GM18498 (cell line): ENCODE data around the gene RARB.

ENCODE experiments used
- ATAC-seq: cut with Tn5 transposase; IDR thresholded peaks from one replicate; pipeline ENCODE4 v1.9.1; 2021; ENCODE audit warnings: mild to moderate bottlenecking, moderate library complexity; ENCODE audit not compliant: unreplicated experiment

The RARB gene

GRCh38 chr3:25589783-25590258, 161.8 kb downstream of the RARB start:
- no peak for ATAC-seq

GRCh38 chr3:25592510-25592968, 164.5 kb downstream of the RARB start:
- ATAC-seq, result no peak

- no peak for ATAC-seq
Measured at GRCh38 chr3:25593001-25593400, 164.9 kb downstream of the RARB start.

GRCh38 chr3:25594007-25594502, 166.0 kb downstream of the RARB start:
- peak; percentile 57 for ATAC-seq

- ATAC-seq, result no peak
Measured at GRCh38 chr3:25597535-25598101, 169.6 kb downstream of the RARB start.

- no peak for ATAC-seq
Measured at GRCh38 chr3:25603703-25604102, 175.6 kb downstream of the RARB start.

GRCh38 chr3:25604107-25604805, 176.2 kb downstream of the RARB start:
- ATAC-seq, result no peak

GRCh38 chr3:25610167-25610566, 182.1 kb downstream of the RARB start:
- ATAC-seq, result no peak

- ATAC-seq, result no peak
Measured at GRCh38 chr3:25610779-25611178, 182.7 kb downstream of the RARB start.

GRCh38 chr3:25611193-25611592, 183.1 kb downstream of the RARB start:
- ATAC-seq, result no peak

- no peak for ATAC-seq
Measured at GRCh38 chr3:25618028-25618427, 190.0 kb downstream of the RARB start.

- no peak for ATAC-seq
Measured at GRCh38 chr3:25619382-25619781, 191.3 kb downstream of the RARB start.

- ATAC-seq, result no peak
Measured at GRCh38 chr3:25620493-25620892, 192.4 kb downstream of the RARB start.

GRCh38 chr3:25621087-25621486, 193.0 kb downstream of the RARB start:
- no peak for ATAC-seq

GRCh38 chr3:25631989-25632388, 203.9 kb downstream of the RARB start:
- ATAC-seq, result no peak

- no peak for ATAC-seq
Measured at GRCh38 chr3:25633919-25634318, 205.9 kb downstream of the RARB start.

GRCh38 chr3:25635038-25635437, 207.0 kb downstream of the RARB start:
- ATAC-seq, result no peak
